NCI-H1417 treated with DMSO at 0.1 percent for 48 hours (cell line): ENCODE data around the gene TMC8.

Experiments used
- DNase-seq: peaks from one replicate; lab custom pipeline; 2025; lab: John Stamatoyannopoulos, UW

TMC8 gene

GRCh38 chr17:78124081-78124835 lies 6.3 kb upstream of the TMC8 start:
- DNase-seq: no peak

- DNase-seq: no peak
Measured at GRCh38 chr17:78124836-78125137, 5.8 kb upstream of the TMC8 start.

- DNase-seq: no peak
Measured at GRCh38 chr17:78125138-78125913, 5.2 kb upstream of the TMC8 start.

- DNase-seq: no peak
Measured at GRCh38 chr17:78125976-78126894, 4.3 kb upstream of the TMC8 start.

DNA sequence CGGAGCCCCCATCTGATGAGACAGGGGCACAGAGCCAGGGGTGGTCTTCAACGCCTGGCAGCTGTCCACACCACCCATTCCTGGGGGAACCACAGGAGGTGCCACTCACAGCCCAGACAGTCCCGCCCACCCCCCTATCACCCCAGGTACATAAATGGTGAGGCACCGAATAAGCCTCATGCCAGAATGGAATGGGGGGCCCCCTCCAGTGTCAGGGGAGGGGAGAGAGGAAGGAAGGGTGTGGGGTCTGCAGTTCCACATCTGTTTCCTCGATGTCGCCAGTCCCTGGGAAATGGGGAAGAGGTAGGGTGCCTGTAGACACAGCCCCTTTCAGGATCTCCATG lies 3.7 kb upstream of the TMC8 start:
- DNase-seq: no peak

GRCh38 chr17:78127239-78127887 lies 3.2 kb upstream of the TMC8 start:
- DNase-seq: no peak

DNA sequence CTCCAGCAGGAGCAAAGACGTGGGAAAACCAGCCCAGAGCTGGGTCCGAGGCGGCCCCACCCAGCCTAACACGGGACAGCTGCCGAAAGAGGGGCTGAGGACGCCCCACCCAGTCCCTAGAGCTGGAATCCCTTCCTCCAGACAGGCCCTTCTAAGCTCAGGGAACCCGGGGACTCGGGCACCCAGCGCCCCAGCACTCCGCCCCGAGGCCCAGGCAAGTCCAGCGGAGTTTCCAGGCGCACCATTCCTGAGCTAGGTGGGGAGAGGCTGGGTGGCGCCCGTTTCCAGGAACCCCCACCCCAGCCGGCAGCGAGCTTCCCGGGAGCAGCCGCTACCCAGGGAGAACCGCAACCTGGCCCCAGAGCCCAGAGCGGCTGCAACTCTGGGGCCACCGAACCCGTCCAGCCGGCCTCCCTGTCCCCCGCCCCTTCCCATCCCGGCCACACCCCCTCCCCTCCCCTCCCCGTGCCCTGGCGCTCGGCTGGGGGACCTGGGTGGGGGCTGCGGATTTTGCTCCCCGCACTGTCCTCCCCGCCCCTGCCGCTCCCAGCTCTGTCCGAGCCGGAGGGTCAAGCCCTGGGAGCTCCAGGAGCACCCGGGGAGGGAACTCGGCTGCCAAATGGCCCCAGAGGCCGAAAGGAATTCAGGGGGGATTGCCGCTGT lies 2.6 kb upstream of the TMC8 start:
- DNase-seq: no peak

DNA sequence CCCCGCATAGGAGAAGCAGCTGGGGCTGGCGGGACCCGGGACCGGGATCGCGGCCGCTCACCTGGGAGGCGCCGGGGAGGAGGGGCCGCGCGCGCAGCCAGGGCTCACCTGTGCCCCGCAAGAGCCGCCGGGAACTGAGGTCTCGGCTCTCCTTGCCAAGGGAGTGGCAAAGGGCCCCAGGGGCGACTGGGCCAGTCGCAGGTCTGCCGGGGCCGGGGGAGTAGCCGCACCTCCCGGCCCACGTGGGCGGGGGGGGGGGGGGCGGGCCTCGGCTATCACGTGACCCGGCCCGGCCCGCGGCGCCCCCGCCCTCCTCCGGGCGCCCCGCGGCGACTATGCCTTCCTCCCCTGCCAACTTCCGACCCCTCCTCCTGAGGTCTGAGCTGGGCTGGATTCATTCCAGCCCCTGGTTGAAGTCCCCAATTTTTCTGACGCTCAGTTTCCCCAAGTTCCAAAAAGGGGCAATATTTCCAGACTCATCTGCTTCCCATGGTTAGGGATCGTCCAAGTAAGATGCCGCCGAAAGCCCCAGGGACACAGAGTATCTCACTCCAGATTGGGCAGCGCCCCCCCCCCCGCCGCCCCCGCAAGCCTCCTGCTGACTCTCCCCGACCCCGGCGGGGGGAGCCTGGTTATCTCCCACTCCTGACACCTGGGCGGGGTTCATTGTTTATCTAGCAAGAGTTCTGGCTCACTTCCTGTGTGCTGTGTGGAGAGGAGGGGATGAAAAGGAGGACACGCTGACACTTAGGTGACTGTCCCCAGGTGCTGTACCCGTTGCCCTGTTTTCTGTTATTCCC lies 1.8 kb upstream of the TMC8 start, which contains the start of gene TMC6:
Gene TMC6, minus strand, starts transcription at position 205 of the 800 bp plus-strand sequence. CDS start 1,923 bp downstream, outside the sequence.
- DNase-seq: no peak

DNA sequence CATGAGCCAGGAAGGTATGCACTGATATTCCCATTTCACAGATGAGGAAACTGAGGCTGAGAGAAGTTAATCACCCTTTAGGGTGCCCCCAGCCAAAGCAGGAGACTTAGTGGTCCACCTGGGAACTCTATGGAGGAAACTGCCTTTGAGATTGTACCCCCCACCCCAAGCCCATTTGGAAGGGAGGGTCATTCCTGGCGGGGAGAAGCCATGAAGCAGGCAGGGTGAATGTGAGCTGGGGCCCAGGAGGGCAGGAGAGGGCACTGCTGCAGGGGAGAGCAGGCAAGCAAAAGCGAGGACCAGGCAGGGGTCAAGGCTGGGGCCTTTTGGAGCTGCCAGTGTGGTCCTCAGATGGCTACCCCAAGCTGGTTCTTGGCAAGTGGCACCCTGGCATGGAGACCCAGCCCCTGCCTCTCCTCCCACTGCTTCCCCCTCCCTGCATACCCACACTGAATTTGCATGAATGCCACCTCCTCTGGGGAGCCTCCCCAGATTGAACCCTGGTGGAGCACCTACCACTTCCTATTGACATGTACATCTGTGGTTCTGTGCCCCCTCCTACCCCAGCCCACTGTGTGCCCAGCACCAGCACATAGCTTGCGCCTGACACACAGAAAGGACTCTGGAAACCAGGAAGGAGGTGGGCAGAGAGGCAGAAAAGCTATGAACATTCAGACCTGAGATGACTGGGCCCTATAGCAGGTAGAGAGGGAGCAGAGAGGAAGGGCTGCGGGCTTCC lies 1.1 kb upstream of the TMC8 start:
- DNase-seq: no peak

DNA sequence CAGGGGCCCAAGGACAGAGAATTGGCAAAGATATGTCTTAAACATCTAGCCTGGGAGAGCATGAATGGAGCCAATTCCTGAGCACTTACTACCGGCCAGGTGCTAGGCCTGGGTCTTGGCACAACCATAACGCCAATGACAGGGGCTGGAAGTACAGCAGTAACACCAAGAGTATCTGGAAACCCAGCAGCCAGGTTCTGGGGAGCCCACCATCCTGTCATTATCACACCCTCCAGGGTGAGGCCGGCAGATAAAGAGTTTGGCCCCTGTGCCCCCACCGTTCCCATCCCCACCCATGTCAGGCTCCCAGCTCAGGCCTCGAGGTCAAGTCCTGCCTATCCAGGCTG lies 508 bp upstream of the TMC8 start:
- no peak for DNase-seq

DNA sequence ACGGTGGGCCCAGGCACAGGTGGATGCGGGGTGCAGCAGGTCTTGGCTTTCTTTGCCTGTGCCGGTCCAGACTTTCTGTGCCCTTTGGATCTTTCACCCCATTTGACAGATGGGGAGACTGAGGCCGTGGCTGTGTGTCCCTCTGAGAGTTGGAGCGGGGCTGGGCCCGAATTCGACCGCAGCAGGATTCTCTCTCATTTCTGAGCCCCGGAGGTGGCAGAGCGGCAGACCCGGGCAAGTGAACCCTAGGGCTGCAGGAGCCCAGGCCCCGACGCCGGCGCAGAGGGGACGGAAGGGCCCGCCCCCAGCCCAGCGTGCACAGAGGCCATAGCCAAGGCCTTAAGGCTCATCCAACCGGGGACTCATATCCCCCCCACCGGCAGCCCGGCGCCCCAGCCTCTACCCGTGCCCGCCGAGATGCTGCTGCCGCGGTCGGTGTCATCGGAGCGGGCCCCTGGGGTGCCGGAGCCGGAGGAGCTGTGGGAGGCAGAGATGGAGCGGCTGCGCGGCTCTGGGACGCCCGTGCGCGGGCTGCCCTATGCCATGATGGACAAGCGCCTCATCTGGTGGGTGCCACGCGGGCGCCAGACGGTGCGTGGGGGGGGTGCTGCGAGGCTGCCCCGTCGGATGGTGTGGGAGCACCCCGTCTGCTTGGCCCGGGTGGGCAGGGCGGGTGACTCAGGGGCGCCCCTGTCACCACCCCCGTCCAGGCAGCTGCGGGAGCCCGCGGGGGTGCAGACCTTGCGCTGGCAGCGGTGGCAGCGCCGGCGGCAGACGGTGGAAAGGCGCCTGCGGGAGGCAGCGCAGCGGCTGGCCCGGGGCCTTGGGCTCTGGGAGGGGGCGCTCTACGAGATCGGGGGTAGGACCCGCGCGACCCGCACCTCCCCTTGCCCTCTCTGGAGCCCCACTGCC lies 857 bp downstream of the TMC8 start:
- DNase-seq: no peak

DNA sequence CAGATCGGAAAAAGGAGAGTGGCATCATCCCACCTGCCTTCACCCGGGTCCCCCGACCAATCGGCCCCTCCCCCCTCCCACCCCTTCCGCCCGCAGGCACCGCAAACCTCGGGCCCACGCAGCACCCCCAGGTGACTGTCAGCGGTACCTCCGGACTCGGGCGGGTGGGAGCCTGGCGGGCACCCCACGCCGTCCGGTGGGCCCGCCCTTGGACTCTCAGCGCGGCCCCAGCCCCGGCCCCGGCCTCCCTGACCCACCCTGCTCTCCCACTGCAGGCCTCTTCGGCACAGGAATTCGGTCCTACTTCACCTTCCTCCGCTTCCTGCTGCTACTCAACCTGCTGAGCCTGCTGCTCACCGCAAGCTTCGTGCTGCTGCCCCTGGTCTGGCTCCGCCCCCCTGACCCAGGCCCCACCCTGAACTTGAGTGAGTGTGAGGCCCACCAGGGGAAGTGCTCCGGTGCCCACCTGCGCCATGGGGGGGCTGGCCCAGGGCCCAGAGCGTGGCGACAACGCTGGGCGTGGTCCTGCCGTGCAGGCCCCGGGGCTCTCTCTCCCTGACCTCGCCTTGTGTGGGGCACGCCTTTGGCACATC lies 1.6 kb downstream of the TMC8 start:
- no peak for DNase-seq

GRCh38 chr17:78132767-78133178 lies 2.2 kb downstream of the TMC8 start:
- no peak for DNase-seq

- no peak for DNase-seq
Measured at GRCh38 chr17:78133179-78133951, 2.8 kb downstream of the TMC8 start.

DNA sequence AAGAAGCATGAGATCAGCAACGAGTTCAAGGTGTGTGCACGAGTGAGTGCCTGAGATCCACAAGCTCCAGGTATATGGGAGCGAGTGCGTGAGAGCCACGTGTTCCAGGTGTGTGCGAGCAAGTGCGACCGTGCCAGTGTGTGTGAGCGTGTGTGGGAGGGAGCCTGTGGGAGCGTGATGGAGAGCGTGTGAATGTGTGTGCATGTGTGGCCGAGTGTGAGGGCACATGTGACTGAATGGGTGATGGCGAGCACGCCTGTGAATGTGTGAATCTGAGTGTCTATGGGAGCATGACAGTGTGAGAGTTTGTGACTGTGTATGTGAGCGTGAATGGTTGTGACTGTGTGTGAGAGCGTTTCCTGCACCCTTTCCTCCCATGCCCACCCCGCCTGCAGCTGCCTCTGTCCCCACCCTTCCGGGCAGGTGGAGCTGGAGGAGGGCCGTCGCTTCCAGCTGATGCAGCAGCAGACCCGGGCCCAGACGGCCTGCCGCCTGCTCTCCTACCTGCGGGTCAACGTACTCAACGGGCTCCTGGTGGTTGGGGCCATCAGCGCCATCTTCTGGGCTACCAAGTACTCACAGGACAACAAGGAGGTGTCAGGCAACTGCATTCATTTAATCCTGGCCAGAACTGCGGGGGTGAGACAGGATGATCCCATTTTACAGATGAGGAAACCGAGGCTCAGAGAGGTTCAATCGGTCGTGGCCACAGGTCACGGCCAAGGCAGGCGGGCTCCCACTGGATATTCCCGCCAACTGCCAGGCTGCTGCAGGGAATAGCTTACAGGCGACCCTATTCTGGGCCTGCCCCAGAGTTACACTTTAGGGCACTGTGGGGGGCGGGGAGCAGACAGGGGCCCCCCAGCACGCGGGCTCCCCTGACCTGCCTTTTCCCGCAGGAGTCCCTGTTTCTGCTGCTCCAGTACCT lies 3.7 kb downstream of the TMC8 start:
- DNase-seq: no peak

- DNase-seq: no peak
Measured at GRCh38 chr17:78134899-78135385, 4.4 kb downstream of the TMC8 start.
